22Rv1 (cell line): ENCODE results near the gene SH3RF2.

Experiments
- CTCF ChIP-seq: fragments of 450-650 bp; IDR thresholded peaks from 2 replicates; pipeline ENCODE4 v1.5.1; 2017; ENCODE audit warnings: mild to moderate bottlenecking
- ZFX ChIP-seq: fragments of 450-650 bp; IDR thresholded peaks from 2 replicates; pipeline ENCODE4 v1.6.1; 2017; ENCODE audit warnings: antibody characterized with exemption, borderline replicate concordance

GRCh38 chr5:146081556-146081955 is 145.2 kb downstream of the SH3RF2 start:
- no peak for TF ChIP-seq ZFX
- TF ChIP-seq CTCF, result no peak
